Endothelial cell of hepatic sinusoid (primary cell): ENCODE measurements around the gene SHANK1.

Experiments
- in situ Hi-C: cut with HindIII; loops from 2 replicates; pipeline ENCODE4 v1.10.0; 2017; ENCODE audit warnings: low sequenced_read_pairs

The SHANK1 gene

DNA sequence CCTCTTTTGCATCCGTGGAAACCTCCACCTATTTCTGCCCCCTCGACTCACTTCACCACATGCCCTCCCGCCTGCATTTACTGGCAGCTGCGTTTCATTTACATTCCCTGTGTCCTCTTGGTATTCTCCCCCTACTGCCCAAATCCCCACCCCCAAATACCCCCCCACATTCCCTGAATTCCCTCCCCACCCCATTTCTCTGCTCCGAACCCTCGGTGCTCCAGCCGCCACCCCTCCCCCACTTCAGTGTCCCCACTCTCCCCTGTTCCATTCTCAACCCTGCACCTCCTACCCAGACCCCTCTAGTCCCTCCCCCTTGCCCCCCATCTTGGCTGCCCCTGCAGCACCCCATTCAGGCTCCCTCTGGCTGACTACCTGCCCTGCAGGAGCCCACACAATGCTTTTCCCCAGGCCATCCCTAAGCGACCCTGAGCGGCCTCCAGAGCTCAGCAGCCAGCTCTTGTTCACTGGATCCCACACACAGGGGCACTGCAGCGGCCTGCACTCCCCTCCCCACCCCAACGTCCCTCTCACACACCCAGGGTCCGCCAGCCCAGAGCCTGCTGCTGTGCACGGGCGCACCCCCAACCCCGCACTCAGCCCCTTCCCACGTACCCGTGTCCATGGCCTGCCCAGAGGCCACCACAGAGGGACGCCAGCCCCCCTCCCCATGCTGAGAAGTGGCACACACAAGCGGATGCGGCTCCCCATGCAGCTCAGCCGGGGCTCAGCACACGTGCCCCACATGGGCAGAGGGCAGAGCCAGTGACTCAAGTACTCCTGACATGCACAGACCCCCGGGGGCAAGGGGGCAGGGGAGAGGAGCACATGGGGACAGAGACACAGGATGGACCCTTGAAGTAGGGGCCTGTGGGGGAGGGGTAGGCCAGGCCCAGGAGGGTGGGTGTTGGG is 26.3 kb downstream of the SHANK1 start:
- in situ Hi-C loops = no loop called here

DNA sequence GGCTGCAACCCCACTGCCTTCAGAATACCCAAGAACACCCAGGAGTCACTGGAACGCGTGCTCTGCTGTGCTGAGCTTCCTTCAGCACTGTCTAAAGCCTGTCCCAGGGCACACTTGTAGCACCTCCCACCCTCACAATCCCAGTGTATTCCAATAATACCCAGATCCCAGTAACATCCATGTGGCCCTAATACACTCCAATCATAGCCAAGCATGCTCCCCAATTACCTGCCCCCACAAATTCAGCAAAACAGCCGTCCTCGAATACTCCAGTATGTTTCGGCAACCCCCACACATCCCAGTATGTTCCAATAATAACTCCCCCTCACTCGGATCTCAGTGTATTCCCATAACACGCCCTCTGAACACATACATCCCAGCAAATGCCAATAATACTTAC is 29.2 kb downstream of the SHANK1 start:
- in situ Hi-C loops = no loop called here

DNA sequence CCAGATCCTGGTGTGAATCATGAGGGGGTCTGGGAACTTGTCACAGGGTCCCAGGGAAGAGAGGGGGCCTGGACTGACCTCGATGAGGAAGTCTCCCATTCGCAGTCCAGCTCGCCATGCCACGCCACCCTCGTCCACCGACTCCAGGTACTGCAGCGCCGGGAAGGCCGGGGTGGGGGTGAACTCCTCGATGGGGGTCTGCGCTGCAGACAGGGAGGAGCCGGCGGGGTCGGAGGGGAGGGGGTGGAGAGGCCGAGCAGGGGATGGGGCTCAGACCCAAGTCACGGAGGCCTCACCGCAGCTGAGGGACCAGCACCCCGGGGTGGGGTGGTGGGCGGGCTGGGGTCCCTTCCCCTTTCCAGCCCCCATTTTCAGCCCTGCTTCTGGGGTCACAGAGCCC is 30.8 kb downstream of the SHANK1 start:
- in situ Hi-C loops = no loop called here

DNA sequence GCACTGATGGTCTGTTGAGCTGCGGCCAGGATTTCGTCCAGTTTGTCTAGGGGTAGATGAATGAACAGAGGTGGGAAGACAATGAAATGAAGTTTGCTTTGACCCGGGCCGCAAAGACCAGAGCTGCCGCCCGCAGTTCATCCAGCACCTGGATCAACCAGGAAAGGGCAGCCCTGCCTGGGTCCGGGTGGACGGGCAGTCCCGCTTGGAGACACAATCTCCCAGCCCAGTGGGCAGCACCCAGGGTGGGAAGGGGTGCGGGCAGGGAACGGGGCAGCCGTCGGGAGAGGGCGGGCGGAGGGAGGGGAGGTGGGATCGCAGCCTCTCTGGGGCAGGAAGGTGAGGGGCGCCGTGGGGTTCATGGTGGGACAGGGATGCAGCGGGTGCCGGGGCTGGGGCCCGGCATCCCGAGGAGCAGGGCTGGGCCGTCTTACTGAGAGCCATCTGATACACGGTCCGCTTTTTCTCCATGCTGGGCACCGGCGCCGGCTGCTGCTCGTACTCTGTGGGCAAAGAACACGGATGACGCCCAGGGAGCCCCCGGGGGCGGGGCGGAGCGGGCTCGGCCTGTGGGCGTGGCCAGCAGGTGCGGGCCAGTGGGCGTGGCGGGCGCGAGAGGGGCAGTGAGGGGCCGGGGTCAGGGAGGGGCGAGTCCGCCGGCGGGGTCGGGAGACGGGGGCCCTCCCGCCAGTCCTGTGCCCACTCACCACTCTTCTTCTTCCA is 33.1 kb downstream of the SHANK1 start:
- in situ Hi-C loops = no loop called here

DNA sequence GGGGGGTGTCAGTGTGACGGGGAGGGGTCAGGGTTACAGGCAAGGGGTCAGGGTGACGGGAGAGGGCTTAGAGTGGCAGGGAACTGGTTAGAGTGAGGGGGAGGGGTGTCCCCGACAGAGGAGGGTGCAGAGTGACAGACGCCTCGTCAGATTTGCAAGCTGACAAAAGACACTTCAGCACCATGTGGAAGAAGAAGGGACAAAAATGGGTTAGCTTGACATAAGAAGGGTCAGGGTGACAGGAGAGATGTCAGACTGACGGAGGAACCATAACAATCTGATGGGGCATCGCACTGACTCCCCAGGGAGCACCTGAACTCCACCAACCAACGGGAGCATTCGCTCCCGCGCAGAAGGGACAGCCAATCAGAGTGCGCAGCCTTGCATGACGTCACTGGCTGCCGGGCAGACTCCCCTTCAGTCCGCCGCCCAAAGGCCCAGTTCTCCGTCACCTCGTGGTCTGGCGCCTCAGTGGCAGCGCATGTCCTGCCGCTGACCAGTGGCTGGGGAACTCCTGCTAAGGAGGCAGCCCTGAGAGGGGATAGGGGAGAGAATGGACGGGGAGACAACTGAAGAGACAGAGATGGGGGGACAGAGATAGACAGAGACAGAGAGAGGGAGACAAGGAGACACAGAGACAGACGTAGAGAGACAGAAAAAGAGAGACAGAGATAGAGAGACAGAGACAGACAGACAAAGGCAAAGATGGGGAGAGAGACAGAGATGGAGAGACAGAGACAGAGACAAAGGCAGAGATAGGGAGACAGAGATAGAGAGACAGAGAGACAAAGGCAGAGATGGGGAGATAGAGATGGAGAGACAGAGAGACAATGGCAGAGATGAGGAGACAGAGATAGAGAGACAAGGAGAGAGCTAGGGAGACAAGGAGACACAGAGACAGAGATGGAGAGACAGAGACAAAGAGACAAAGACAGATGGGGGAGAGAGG is 40.2 kb downstream of the SHANK1 start:
- in situ Hi-C loops = no loop called here

DNA sequence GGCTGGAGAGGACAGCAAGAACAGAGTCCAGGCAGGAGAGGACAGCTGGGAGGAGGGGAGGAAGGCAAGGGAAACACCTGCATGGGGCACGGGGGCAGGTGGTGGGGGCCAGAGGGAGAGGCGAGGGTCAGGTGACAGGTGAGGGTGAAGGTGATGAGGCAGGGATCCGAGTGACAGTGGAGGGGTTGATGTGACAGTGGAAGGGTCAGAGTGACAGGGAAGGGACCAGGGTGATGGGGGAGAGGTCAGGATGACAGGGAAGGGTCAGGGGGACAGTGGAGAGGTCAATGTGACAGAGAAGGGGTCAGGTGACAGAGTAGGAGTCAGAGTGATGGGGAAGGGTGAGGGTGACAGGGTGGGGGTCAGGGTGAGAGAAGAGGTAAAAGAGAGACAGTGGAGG is 41.3 kb downstream of the SHANK1 start:
- in situ Hi-C loops = no loop called here

DNA sequence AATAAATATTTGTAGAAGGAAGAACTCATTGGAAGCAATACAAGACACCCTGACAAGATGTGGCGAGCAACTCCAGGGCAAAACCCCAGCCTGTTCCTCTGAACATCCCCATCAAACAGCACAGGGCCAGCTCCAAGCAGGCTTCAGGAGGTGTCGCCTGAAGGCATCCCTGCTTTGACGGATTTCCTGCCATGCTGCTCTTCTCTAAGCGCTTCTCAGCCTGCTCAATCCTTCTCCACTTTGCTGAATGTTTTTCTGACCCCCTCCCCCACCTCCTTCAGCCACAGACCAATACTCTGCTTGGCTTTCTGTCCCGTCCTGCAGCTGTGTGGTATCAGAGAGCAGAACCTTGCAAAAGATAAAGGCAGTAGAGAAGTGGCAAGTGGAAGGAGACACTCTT is 42.0 kb downstream of the SHANK1 start:
- in situ Hi-C loops = no loop called here

DNA sequence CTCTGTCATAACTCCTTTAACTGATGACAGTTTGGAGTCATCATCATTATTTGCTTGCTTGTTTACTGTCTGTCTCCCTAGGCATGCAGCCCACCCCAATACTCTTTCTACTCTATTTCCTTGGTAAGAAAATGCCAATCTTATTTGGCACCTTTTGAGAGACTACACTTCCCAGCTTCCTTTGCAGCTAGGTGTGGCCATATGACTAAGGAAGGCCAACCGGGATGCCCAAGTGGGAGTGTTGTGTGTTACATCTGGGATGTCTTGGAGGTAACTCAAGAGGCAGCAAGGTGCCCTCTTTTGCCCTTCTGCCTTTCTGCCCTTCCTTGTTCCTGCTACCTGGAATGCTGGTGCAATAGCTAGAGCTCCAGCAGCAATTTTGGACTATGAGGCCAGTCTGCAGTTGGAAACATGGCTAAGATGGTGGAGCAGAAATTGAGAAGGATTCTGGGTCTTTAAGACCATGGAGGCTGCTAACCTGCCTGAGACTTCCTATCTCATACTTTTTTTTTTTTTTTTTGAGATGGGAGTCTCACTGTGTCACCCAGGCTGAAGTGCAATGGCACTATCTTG is 42.9 kb downstream of the SHANK1 start:
- in situ Hi-C loops = no loop called here

DNA sequence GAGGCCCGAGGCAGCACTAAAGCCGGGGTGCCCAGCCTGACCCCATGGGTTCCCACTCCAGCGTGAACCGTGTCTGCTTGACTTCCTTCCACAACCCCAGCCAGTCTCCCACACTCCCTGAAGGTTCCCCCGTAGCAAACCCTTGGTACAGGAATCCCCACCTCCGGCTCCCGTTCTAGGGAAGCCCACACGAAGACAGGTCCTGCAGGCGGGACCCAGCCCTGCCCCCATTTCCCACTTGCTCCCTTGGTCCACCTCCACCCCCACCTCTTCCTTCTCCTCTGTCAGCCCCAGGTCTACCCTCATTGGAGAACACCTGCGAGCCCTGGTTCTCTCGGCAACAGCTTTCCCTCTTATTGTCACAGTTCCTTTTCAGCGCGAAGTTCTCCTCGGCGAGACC is 46.5 kb downstream of the SHANK1 start:
- in situ Hi-C loops = no loop called here

DNA sequence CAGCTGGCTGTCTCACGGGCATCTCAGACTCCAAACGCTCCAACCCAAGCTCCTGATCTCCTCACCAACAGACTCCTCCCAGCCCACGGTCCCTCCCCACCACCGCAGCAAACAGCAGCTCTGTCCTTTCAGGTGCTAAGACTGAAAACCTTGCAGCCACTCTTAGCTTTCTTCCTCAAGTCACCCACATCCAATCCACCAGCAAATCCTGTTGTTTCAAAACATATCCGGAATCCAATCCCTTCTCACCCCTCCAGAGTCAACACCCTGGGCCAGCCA is 49.6 kb downstream of the SHANK1 start:
- in situ Hi-C loops = no loop called here

DNA sequence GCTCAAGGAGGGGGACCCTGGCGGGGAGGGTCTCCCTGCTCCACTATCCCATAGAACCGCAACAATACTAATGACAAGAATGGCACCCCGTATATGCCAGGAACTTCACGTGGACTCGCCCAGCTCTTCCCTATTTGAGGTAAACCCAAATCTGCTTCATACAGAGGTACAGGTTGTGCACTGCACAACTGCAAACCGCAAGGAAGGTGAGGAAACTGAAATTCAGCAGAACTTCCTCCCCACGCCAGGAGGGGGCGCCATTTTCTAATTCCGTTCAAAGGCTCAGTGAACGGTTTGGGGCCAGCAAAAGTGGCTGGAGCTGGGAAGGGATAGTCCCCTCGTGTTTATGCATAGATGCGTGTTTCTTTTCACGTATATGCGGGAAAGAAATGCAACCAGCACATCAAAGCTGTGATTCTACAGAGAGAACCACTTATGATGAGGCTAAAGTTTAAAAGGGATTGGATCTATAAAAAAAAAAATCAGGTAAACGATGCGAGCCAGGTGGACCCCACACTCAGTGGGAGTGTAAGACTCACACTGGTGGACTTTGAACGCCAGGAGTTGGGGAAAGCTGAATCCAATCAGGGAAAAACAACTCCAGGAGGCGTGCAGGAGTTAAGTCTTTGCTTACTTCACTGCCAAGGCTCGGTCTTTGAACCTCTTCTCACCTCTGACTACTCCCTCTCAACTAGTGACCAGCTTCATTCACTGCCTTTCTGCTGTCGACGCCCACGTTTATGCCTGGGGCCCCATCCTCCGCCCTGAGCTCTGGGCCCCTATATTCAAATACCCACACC is 50.1 kb downstream of the SHANK1 start:
- in situ Hi-C loops = no loop called here

DNA sequence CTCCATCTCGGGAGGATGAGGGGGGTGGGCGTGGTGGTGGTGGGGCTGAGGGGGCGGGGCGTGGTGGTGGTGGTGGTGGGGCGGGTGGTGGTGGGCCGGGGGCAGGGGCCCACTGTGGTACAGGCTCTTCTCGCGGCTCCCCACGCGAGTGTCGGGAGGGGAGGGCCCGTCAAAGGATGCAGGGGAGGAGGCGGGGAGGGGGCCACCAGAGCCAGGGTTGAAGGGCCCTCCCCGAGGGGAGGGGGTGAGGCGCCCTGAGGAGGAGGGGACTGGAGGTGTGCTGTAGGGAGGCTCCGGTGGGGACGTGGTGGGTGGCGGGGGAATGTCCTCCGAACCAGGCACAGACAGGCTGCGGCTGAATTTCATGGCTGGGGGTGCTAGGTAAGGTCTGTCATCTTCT is 50.7 kb downstream of the SHANK1 start:
- in situ Hi-C loops = no loop called here

DNA sequence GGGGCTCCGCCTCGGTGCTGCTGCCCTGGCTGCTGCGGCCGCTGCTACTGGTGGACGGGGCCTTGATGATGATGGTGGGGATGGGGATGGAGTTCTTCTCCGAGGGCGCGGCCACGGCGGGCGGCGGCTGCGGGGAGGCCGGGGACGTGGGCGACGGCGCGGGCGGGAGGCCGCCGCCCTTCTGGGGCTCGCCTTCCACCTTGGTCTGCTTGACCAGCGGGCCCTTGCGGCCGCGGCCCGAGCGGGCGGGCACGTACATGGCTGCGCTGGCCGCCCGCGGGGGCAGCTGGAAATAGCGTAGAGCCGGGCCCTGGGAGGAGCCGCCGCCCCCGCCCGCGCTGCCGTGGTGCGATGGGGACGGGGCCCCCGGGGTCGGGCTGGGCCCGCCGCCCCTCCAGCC is 51.2 kb downstream of the SHANK1 start:
- in situ Hi-C loops = no loop called here

DNA sequence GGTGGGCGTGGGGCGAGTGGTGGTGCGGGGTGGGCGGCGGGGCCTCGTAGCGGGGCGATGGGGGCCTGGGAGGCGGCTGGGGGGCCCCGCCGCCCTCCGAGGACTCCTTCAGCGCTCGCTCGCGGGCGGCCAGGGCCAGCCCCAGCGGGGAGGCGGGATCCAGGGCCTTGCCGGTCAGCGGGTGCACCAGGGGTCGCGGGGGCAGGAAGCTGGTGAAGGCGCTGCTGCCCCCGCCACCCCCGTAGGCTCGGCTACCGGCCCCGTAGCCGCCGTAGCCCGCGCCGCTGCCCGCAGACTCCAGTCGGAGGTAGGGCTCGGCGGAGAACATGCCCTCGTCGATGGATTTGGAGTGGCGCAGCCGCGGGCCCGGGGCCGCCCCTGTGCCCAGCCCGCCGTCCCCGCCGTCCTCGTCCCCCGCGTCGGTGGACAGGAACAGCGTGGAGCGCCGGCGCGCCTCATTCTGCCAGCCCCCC is 51.8 kb downstream of the SHANK1 start:
- in situ Hi-C loops = no loop called here

DNA sequence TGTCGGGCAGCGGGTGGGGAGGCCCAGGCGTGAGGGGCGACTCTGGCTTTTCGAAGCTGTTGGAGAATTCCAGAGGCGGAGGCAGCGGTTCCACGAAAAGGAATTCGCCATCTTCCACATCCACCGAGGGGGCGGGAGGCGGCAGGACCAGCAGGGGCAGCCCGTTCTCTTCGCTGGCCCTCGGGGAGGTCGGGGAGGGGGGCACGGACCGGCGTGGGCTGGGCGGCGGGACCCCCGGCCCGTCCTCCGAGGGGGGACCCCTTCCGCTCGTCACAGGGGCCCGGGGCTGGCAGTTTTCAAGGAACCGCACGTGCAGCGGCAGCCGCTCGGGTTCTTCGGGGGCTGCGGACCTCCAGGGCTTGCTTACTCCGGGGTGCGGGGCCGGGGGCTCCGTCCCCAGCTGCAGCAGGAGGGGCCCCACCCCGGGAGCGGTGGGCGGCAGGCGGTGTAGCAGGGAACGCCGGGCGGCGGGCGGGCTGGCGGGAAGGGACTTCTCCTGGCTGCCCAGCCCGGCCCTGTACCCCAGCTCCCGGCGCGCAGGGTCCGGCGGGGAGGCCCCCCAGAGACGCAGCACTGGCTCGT is 52.3 kb downstream of the SHANK1 start:
- in situ Hi-C loops = no loop called here

DNA sequence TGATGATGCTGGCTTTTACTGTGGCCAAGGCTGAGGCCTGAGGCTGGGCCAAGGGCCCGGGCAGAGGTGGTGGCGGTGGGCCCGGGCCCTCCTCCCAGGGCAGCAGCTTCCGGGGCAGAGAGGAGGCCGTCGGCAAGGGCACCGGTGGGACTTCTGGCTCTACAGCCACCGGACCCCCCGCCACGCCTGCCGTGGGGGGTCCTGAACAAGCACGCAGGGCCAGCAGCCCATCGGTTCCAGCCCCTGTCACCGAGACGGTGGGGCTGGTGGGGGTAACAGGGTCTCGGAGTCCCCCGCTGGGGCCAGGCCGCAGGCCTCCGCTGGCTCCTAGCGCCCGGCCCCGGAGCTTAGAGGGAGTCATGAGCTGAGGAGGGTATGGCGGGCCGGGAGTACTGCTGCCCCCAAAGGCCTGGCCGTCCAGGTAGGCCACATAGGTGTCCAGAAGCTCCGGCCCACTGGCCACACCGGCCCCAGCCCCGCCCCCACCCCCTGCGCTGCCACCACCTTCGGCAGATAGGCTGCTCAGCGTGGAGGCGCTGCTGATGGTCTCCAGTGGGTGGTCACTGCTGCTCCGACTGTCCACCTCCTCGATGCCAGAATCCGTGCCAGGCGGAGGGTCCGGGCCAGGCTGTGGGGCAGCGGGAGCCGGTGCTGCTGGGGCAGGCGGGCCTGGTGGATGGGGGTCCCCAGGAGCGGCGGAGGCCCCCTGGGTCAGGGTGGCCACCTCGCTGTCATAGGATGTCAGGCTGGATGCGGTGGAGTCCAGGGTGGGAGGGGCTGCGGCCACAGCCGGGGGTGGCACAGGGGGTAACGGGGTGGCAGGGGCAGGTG is 53.0 kb downstream of the SHANK1 start:
- in situ Hi-C loops = no loop called here

DNA sequence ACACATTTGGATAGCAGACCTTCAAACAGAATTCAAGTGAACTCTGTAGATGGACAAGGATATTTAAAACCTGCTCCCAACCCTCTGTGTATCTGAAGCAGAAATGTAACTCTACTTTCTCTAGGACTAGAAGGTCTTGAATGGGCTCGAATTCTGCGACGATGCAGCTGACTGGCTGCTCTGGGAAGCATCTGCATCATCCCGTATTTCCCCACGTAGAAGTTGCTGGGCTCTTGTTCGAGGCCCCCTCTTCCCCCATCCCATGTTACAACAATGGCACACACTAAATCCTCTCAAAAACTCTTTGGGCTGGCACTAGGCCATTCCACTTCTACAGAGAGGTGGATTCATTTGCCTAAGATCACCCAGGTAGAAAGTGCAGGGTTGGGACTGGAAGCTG is 55.4 kb downstream of the SHANK1 start:
- in situ Hi-C loops = no loop called here

DNA sequence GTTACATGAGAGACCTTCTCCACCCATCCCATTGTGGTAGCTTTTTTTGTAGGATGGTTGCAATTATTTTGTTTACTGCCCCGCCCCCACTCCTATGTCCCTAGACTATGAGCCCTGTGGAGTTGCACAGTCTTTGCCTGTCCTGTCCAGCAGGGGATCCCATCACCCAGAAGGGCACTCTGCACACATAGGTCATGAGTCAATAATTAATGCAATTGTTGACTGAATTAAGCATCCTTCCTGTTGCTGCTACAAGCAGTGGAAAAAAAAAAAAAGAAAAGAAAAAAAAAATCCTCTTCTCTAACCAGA is 56.2 kb downstream of the SHANK1 start:
- in situ Hi-C loops = no loop called here
